H9 (cell line): ENCODE data around the gene SIDT2. TPM values are rescaled to one million over a fixed set of nuclear protein-coding genes. Genes with fewer than 3 reads are reported as not detected.
A peak's percentile ranks its signal among the peaks of the same experiment; 100 is the strongest.

Experiments used
- DNase-seq: peaks from one replicate; pipeline ENCODE4 v3.0.0-alpha.2; 2017
- H2AFZ ChIP-seq: one replicate; pipeline ENCODE4 v1.6.1; 2013; ENCODE audit warnings: mild to moderate bottlenecking, low read length, control low read depth, moderate library complexity
- H2AK5ac ChIP-seq: 2 replicates; pipeline ENCODE4 v1.6.1; 2013; ENCODE audit warnings: low read length, control low read depth, mixed read lengths; ENCODE audit not compliant: insufficient read length
- H2BK120ac ChIP-seq: one replicate; pipeline ENCODE4 v1.6.1; 2013; ENCODE audit warnings: low read depth, mild to moderate bottlenecking, low read length, control low read depth, inconsistent platforms; ENCODE audit not compliant: poor library complexity, severe bottlenecking
- H2BK12ac ChIP-seq: 2 replicates; pipeline ENCODE4 v1.6.1; 2013; ENCODE audit warnings: low read length, control low read depth, mixed read lengths, low read depth; ENCODE audit not compliant: insufficient read length
- H2BK15ac ChIP-seq: 2 replicates; pipeline ENCODE4 v1.6.1; 2013; ENCODE audit warnings: low read depth, low read length, control low read depth
- H2BK20ac ChIP-seq: one replicate; pipeline ENCODE4 v1.6.1; 2013; ENCODE audit warnings: low read depth, mild to moderate bottlenecking, low read length, control low read depth, inconsistent platforms; ENCODE audit not compliant: poor library complexity, severe bottlenecking
- H2BK5ac ChIP-seq: 2 replicates; pipeline ENCODE4 v1.6.1; 2013; ENCODE audit warnings: low read length, control low read depth, mixed read lengths; ENCODE audit not compliant: insufficient read length
- H3K14ac ChIP-seq: 2 replicates; pipeline ENCODE4 v1.6.1; 2013; ENCODE audit warnings: low read length, control low read depth; ENCODE audit not compliant: insufficient read depth
- H3K18ac ChIP-seq: 2 replicates; pipeline ENCODE4 v1.6.1; 2013; ENCODE audit warnings: low read depth, mild to moderate bottlenecking, mixed read lengths, low read length, control low read depth; ENCODE audit not compliant: insufficient read length
- H3K23ac ChIP-seq: 2 replicates; pipeline ENCODE4 v1.6.1; 2013; ENCODE audit warnings: low read length, control low read depth, mixed read lengths, low read depth; ENCODE audit not compliant: insufficient read length
- H3K23me2 ChIP-seq: 2 replicates; pipeline ENCODE4 v1.6.1; 2013; ENCODE audit warnings: low read depth, mild to moderate bottlenecking, mixed read lengths, low read length, control low read depth; ENCODE audit not compliant: insufficient read length, poor library complexity, severe bottlenecking
- H3K27ac ChIP-seq: 2 replicates; pipeline ENCODE4 v1.5.1; 2013; ENCODE audit warnings: low read length, control low read depth, mixed read lengths, low read depth; ENCODE audit not compliant: insufficient read length
- H3K27me3 ChIP-seq: 2 replicates; pipeline ENCODE4 v1.6.1; 2013; ENCODE audit warnings: low read length, control low read depth, inconsistent platforms; ENCODE audit not compliant: insufficient read depth
- H3K4ac ChIP-seq: 2 replicates; pipeline ENCODE4 v1.6.1; 2013; ENCODE audit warnings: low read depth, mild to moderate bottlenecking, control low read depth, inconsistent platforms, low read length, moderate library complexity
- H3K4me1 ChIP-seq: 2 replicates; pipeline ENCODE4 v1.6.1; 2013; ENCODE audit warnings: low read length, control low read depth, inconsistent platforms; ENCODE audit not compliant: insufficient read depth
- H3K4me2 ChIP-seq: 2 replicates; pipeline ENCODE4 v1.6.1; 2013; ENCODE audit warnings: low read length, control low read depth, mixed read lengths; ENCODE audit not compliant: insufficient read length, insufficient read depth
- H3K56ac ChIP-seq: 2 replicates; pipeline ENCODE4 v1.6.1; 2013; ENCODE audit warnings: low read depth, mild to moderate bottlenecking, mixed read lengths, low read length, control low read depth; ENCODE audit not compliant: insufficient read length
- H3K79me1 ChIP-seq: 2 replicates; pipeline ENCODE4 v1.6.1; 2013; ENCODE audit warnings: low read depth, mild to moderate bottlenecking, moderate library complexity, low read length, control low read depth, inconsistent platforms; ENCODE audit not compliant: insufficient read depth, poor library complexity, severe bottlenecking
- H3K79me2 ChIP-seq: 2 replicates; pipeline ENCODE4 v1.6.1; 2013; ENCODE audit warnings: low read length, control low read depth, inconsistent platforms; ENCODE audit not compliant: insufficient read depth
- H3K9ac ChIP-seq: 2 replicates; pipeline ENCODE4 v1.6.1; 2013; ENCODE audit warnings: low read length, control low read depth, mixed read lengths; ENCODE audit not compliant: insufficient read length; ENCODE audit errors: extremely low read depth
- H3K9me3 ChIP-seq: one replicate; pipeline ENCODE4 v1.6.1; 2013; ENCODE audit warnings: low read depth, low read length, inconsistent platforms; ENCODE audit not compliant: control insufficient read depth
- H3T11ph ChIP-seq: one replicate; pipeline ENCODE4 v1.6.1; 2013; ENCODE audit warnings: mild to moderate bottlenecking, low read length, control low read depth, inconsistent platforms
- H4K20me1 ChIP-seq: one replicate; pipeline ENCODE4 v1.6.1; 2013; ENCODE audit not compliant: control insufficient read depth, insufficient read length, insufficient read depth
- H4K5ac ChIP-seq: 2 replicates; pipeline ENCODE4 v1.6.1; 2013; ENCODE audit warnings: low read depth, mild to moderate bottlenecking, mixed read lengths, low read length, control low read depth; ENCODE audit not compliant: insufficient read length
- H4K8ac ChIP-seq: replicated peaks from 2 replicates; pipeline ENCODE4 v1.6.1; 2013; ENCODE audit warnings: low read length, control low read depth, mixed read lengths, low read depth; ENCODE audit not compliant: insufficient read length
- H4K91ac ChIP-seq: 2 replicates; pipeline ENCODE4 v1.6.1; 2013; ENCODE audit warnings: low read depth, mild to moderate bottlenecking, moderate library complexity, mixed read lengths, low read length, control low read depth; ENCODE audit not compliant: insufficient read length
- H3K27ac Mint-ChIP-seq, 3 experiments: 2 replicates in 2 of 3; 3 replicates in 1 of 3; pipeline ENCODE4 v1.8.0; 2020 to 2021; ENCODE audit warnings: mixed read lengths in 3 of 3, mild to moderate bottlenecking in 1 of 3, moderate library complexity in 1 of 3
- H3K27me3 Mint-ChIP-seq: 2 replicates; pipeline ENCODE4 v1.8.0; 2021; ENCODE audit warnings: low read depth, mild to moderate bottlenecking, moderate library complexity, mixed read lengths
- H3K36me3 Mint-ChIP-seq, 3 experiments: 2 replicates in 2 of 3; 3 replicates in 1 of 3; pipeline ENCODE4 v1.8.0; 2020 to 2021; ENCODE audit warnings: low read depth in 3 of 3, mixed read lengths in 3 of 3; ENCODE audit not compliant: insufficient read depth in 1 of 3
- H3K4me1 Mint-ChIP-seq, 2 experiments: 2 replicates each; pipeline ENCODE4 v1.8.0; 2020; ENCODE audit warnings: mixed read lengths in 2 of 2
- H3K4me3 Mint-ChIP-seq, 2 experiments: 2 replicates in 1 of 2; 3 replicates in 1 of 2; pipeline ENCODE4 v1.8.0; 2020 to 2021; ENCODE audit warnings: mild to moderate bottlenecking in 2 of 2, mixed read lengths in 2 of 2, moderate library complexity in 1 of 2
- H3K9me3 Mint-ChIP-seq, 2 experiments: 2 replicates in 1 of 2; 3 replicates in 1 of 2; pipeline ENCODE4 v1.8.0; 2020; ENCODE audit warnings: mild to moderate bottlenecking in 2 of 2, mixed read lengths in 2 of 2, moderate library complexity in 1 of 2
- CTCF ChIP-seq: fragments of 200-600 bp; sonication (generic); conservative IDR thresholded peaks from 3 replicates; pipeline ENCODE4 v1.8.0; 2021; ENCODE audit warnings: antibody characterized with exemption, mild to moderate bottlenecking
- WGBS: extraction: QIAGEN DNeasy Blood & Tissue Kit; methylation state at CpG from one replicate; pipeline ENCODE4 v1.1.7; 2013; ENCODE audit warnings: missing lambda C conversion rate, low lambda C conversion rate, mixed read lengths; ENCODE audit not compliant: insufficient read length; ENCODE audit errors: extremely low coverage; 5-methylcytosine and 5-hydroxymethylcytosine counted together
- total RNA-seq: library from RNA; stranded (reverse); gene quantifications from 2 replicates; pipeline ENCODE4 v1.2.1, GENCODE V29; 2021

Gene SIDT2
- total RNA-seq, 1 experiment from 2014 or later = 18.3 TPM

- H4K20me1 ChIP-seq = no peaks in the 10 kb centered on the region
- no peak overlapping the region for H2BK20ac ChIP-seq
- no peak overlapping the region for H3K56ac ChIP-seq
- H2BK12ac ChIP-seq = no peak overlapping the region
- H3K79me2 ChIP-seq = no peaks in the 10 kb centered on the region
- no peak overlapping the region for H2BK120ac ChIP-seq
- H3K4me1 Mint-ChIP-seq = peaks cover 20 to 27% of the 10 kb centered on the region in 2 experiments
- H3K27ac Mint-ChIP-seq = peak overlapping the region; percentile 46 to 94 (median 68); a peak in 4 of 7 replicates
- no peak overlapping the region for H2BK15ac ChIP-seq
- no peak overlapping the region for H3K4me3 Mint-ChIP-seq
- H4K8ac ChIP-seq = no peak overlapping the region
- H4K91ac ChIP-seq = no peak overlapping the region
- no peak for DNase-seq
- H3K9me3 Mint-ChIP-seq = no peaks in the 10 kb centered on the region
- H3K14ac ChIP-seq = no peak overlapping the region
- no peaks in the 10 kb centered on the region for H3K9me3 ChIP-seq
- no peak overlapping the region for H3K4me2 ChIP-seq
- H3K23ac ChIP-seq = no peak overlapping the region
- H3K27ac ChIP-seq = no peak overlapping the region
- H2AK5ac ChIP-seq = no peak overlapping the region
- no peak overlapping the region for H3K4ac ChIP-seq
- no peaks in the 10 kb centered on the region for H3K79me1 ChIP-seq
- H3T11ph ChIP-seq = no peak overlapping the region
- H3K4me1 ChIP-seq = no peaks in the 10 kb centered on the region
- no peak for TF ChIP-seq CTCF
- no peaks in the 10 kb centered on the region for H3K23me2 ChIP-seq
- H3K27me3 ChIP-seq = no peaks in the 10 kb centered on the region
- H2AFZ ChIP-seq = no peak overlapping the region
- H2BK5ac ChIP-seq = no peak overlapping the region
- no peak overlapping the region for H3K9ac ChIP-seq
- no peak overlapping the region for H4K5ac ChIP-seq
- no CpG with 5 or more reads among the region's 14 CpGs for WGBS
- H3K27me3 Mint-ChIP-seq = no peaks in the 10 kb centered on the region
- no peak overlapping the region for H3K18ac ChIP-seq
- H3K36me3 Mint-ChIP-seq = peaks cover 6 to 50% (median 29%) of the 10 kb centered on the region in 3 experiments; a peak in 6 of 7 replicates
These were observed 5.7 kb upstream of the SIDT2 start for GRCh38 chr11:117172724-117173421.
